Activated naive CD8-positive, alpha-beta T cell treated with anti-CD3 and anti-CD28 coated beads, Interleukin-2, amount 50 U/mL, for 16 hours (primary cell): ENCODE data around the gene LDLRAP1.

Experiments used
- DNase-seq: peaks from one replicate; pipeline ENCODE4 v3.0.0-alpha.2; 2020; ENCODE audit warnings: low read depth, low spot score

The LDLRAP1 gene

GRCh38 chr1:25607123-25607522, 63.7 kb downstream of the LDLRAP1 start:
- no peak for DNase-seq

GRCh38 chr1:25608488-25609178, 65.2 kb downstream of the LDLRAP1 start:
- peak; percentile 79 for DNase-seq

- DNase-seq, result no peak
Measured at GRCh38 chr1:25609921-25610320, 66.5 kb downstream of the LDLRAP1 start.

GRCh38 chr1:25610822-25611630, 67.6 kb downstream of the LDLRAP1 start:
- DNase-seq, result no peak

GRCh38 chr1:25611843-25612242, 68.4 kb downstream of the LDLRAP1 start:
- no peak for DNase-seq

- no peak for DNase-seq
Measured at GRCh38 chr1:25612421-25612820, 69.0 kb downstream of the LDLRAP1 start.

GRCh38 chr1:25613091-25613490, 69.7 kb downstream of the LDLRAP1 start:
- DNase-seq, result no peak

GRCh38 chr1:25614501-25615171, 71.2 kb downstream of the LDLRAP1 start:
- DNase-seq, result no peak

- no peak for DNase-seq
Measured at GRCh38 chr1:25615172-25615541, 71.8 kb downstream of the LDLRAP1 start.

- DNase-seq, result no peak
Measured at GRCh38 chr1:25615563-25616094, 72.2 kb downstream of the LDLRAP1 start.

GRCh38 chr1:25616095-25616986, 72.9 kb downstream of the LDLRAP1 start, which contains the start of gene MAN1C1:
Gene MAN1C1 (plus strand): TSS chr1:25616791. CDS start chr1:25617798, 1,007 bp downstream.
- no peak for DNase-seq

- no peak for DNase-seq
Measured at GRCh38 chr1:25616987-25617624, 73.7 kb downstream of the LDLRAP1 start.

- DNase-seq, result no peak
Measured at GRCh38 chr1:25617625-25618432, 74.4 kb downstream of the LDLRAP1 start.

GRCh38 chr1:25618433-25618808, 75.0 kb downstream of the LDLRAP1 start:
- DNase-seq, result no peak
